OCI-LY7 (cell line): ENCODE data around the gene FALEC. TPM values are rescaled to one million over a fixed set of nuclear protein-coding genes. Genes with fewer than 3 reads are reported as not detected.

ENCODE experiments used
- BruUV-seq: library from RNA; stranded (reverse); fragments of 400-500 nt; replicated peaks from 2 replicates; lab custom pipeline; 2021; lab: Mats Ljungman, UMichigan
- CTCF ChIA-PET: fragments of 300-600 bp; sonication (Branson Sonifier 250); formaldehyde crosslinking; loops from one replicate; lab custom pipeline; 2022; ENCODE audit warnings: antibody characterized with exemption; ENCODE audit not compliant: unreplicated experiment; lab: Charles Lee
- POLR2A ChIA-PET: fragments of 300-600 bp; sonication (Branson Sonifier 250); formaldehyde crosslinking; loops from one replicate; lab custom pipeline; 2022; ENCODE audit warnings: antibody characterized with exemption; lab: Charles Lee
- DNase-seq: peaks from one replicate; pipeline ENCODE4 v3.0.0-alpha.2; 2015; ENCODE audit warnings: low spot score
- H2AFZ ChIP-seq: fragments of 200-600 bp; sonication (generic), shearing (Covaris generic); 2 replicates; pipeline ENCODE4 v1.6.1; 2014; ENCODE audit warnings: mild to moderate bottlenecking, antibody characterized with exemption, low read length, moderate library complexity
- H3K27ac ChIP-seq: fragments of 200-600 bp; sonication (generic); 2 replicates; pipeline ENCODE4 v1.5.1; 2014; ENCODE audit warnings: mixed run types, low read depth, mild to moderate bottlenecking, moderate library complexity, low read length, inconsistent platforms; ENCODE audit not compliant: poor library complexity, severe bottlenecking
- H3K36me3 ChIP-seq: fragments of 200-600 bp; sonication (generic); 2 replicates; pipeline ENCODE4 v1.6.1; 2014; ENCODE audit warnings: mild to moderate bottlenecking, antibody characterized with exemption, low read length, moderate library complexity, mixed read lengths; ENCODE audit not compliant: insufficient read depth
- H3K4me1 ChIP-seq: fragments of 200-600 bp; sonication (generic); 2 replicates; pipeline ENCODE4 v1.5.1; 2014; ENCODE audit warnings: mild to moderate bottlenecking, low read length; ENCODE audit not compliant: insufficient read depth, poor library complexity, severe bottlenecking
- H3K4me2 ChIP-seq: fragments of 200-600 bp; sonication (generic); 2 replicates; pipeline ENCODE4 v1.6.1; 2014; ENCODE audit warnings: mild to moderate bottlenecking, low read length
- H3K4me3 ChIP-seq: fragments of 200-600 bp; sonication (generic); 2 replicates; pipeline ENCODE4 v1.5.1; 2014; ENCODE audit warnings: mild to moderate bottlenecking, low read depth, low read length; ENCODE audit not compliant: poor library complexity, severe bottlenecking
- H3K79me2 ChIP-seq: fragments of 200-600 bp; sonication (generic); 2 replicates; pipeline ENCODE4 v1.6.1; 2016; ENCODE audit warnings: low read depth, mild to moderate bottlenecking, low read length, moderate library complexity, mixed read lengths; ENCODE audit not compliant: insufficient read depth
- H3K9me2 ChIP-seq: fragments of 200-600 bp; sonication (generic); 2 replicates; pipeline ENCODE4 v1.6.1; 2016; ENCODE audit warnings: mild to moderate bottlenecking, low read length, mixed read lengths; ENCODE audit not compliant: insufficient read depth
- H3K9me3 ChIP-seq: fragments of 200-600 bp; sonication (generic); 2 replicates; pipeline ENCODE4 v1.6.1; 2014; ENCODE audit warnings: mild to moderate bottlenecking, mixed run types, low read length, mixed read lengths
- H4K20me1 ChIP-seq: fragments of 200-600 bp; sonication (generic); 2 replicates; pipeline ENCODE4 v1.6.1; 2014; ENCODE audit warnings: mild to moderate bottlenecking, antibody characterized with exemption, low read length, moderate library complexity, mixed read lengths; ENCODE audit not compliant: insufficient read depth
- EZH2phosphoT487 ChIP-seq: fragments of 200-600 bp; sonication (generic); IDR thresholded peaks from 2 replicates; pipeline ENCODE4 v1.6.1; 2018; ENCODE audit warnings: low read depth, borderline replicate concordance, mild to moderate bottlenecking, mixed run types, antibody characterized with exemption, low read length, moderate library complexity, mixed read lengths
- intact Hi-C: fragments of 100-400 bp; cut with micrococcal nuclease; formaldehyde crosslinking; loops from one replicate; pipeline ENCODE4 v1.10.0; 2022; ENCODE audit not compliant: unreplicated experiment
- total RNA-seq, 2 experiments: library from RNA; depleted of rRNA in 1 of 2; stranded (reverse); fragments of >200 nt in 1 of 2; shearing (Covaris generic) in 1 of 2; gene quantifications; 2 replicates each; pipeline ENCODE4 v1.2.3, GENCODE V29; 2014 to 2022
- TF ChIP-seq, protein P1 (sequence below): fragments of 200-600 bp; sonication (generic); conservative IDR thresholded peaks from 2 replicates; pipeline ENCODE4 v1.5.1; 2014; ENCODE audit warnings: mild to moderate bottlenecking, antibody characterized with exemption, low read length, moderate library complexity, mixed read lengths

FALEC gene
- total RNA-seq, 2 experiments from 2014 or later, result 0.47 to 1.9 TPM

DNA sequence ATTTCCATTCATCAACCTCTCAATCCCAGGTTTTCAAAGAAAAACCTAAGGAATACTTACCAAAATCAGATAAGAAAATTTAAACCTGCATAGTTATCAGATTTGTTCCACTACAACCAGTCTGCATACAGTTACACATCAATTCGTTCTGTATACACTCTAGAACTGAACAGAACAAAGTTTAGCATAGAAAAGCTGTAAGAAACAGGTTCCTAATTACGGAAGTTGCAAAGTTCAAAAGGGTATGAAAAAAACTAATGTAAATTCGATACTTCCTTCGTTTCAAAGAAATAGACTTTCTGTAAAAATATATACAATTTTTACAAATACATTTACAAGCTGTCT lies 60.8 kb downstream of the FALEC start:
- no peak for DNase-seq
- Histone ChIP-seq H3K27ac (peak overlapping the region; percentile 85), H3K4me1 (peaks cover 59% of the 10 kb centered on the region), H3K36me3 (peaks cover 80% of the 10 kb centered on the region), H3K4me3 (peak overlapping the region; percentile 99), H2AFZ (no peak overlapping the region), H3K79me2 (peaks cover 86% of the 10 kb centered on the region), H4K20me1 (peaks cover 50% of the 10 kb centered on the region), H3K9me3 (no peaks in the 10 kb centered on the region), H3K4me2 (peak overlapping the region; percentile 99), H3K9me2 (no peaks in the 10 kb centered on the region)
- CTCF ChIA-PET, result interaction anchor here (0.5 to 1.9 kb wide), 3 partner anchors 11 to 15 kb away, joined by 7 to 8 read pairs (median 7); no protein-coding TSS in a partner anchor
- intact Hi-C loops, result no loop called here
- TF ChIP-seq, protein P1, sequence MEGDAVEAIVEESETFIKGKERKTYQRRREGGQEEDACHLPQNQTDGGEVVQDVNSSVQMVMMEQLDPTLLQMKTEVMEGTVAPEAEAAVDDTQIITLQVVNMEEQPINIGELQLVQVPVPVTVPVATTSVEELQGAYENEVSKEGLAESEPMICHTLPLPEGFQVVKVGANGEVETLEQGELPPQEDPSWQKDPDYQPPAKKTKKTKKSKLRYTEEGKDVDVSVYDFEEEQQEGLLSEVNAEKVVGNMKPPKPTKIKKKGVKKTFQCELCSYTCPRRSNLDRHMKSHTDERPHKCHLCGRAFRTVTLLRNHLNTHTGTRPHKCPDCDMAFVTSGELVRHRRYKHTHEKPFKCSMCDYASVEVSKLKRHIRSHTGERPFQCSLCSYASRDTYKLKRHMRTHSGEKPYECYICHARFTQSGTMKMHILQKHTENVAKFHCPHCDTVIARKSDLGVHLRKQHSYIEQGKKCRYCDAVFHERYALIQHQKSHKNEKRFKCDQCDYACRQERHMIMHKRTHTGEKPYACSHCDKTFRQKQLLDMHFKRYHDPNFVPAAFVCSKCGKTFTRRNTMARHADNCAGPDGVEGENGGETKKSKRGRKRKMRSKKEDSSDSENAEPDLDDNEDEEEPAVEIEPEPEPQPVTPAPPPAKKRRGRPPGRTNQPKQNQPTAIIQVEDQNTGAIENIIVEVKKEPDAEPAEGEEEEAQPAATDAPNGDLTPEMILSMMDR, result no peak
- TF ChIP-seq EZH2phosphoT487, result no peak
- POLR2A ChIA-PET, result interaction anchor here (13.8 kb wide), 1 partner anchor 12 kb away, joined by 260 read pairs; no protein-coding TSS in a partner anchor
- no TSS peak for BruUV-seq

- TF ChIP-seq, protein P1, result no peak
- TF ChIP-seq EZH2phosphoT487, result no peak
- peaks cover 60% of the 10 kb centered on the region for H3K4me1 ChIP-seq
- peaks cover 74% of the 10 kb centered on the region for H3K36me3 ChIP-seq
- peak overlapping the region; percentile 99 for H3K4me3 ChIP-seq
- H4K20me1 ChIP-seq, result peaks cover 50% of the 10 kb centered on the region
- no peak for DNase-seq
- H2AFZ ChIP-seq, result no peak overlapping the region
- H3K9me2 ChIP-seq, result no peaks in the 10 kb centered on the region
- H3K4me2 ChIP-seq, result peak overlapping the region; percentile 99
- CTCF ChIA-PET, result interaction anchor here (0.5 to 1.4 kb wide), 2 partner anchors 11 to 14 kb away, joined by 7 to 8 read pairs; no protein-coding TSS in a partner anchor
- H3K27ac ChIP-seq, result peak overlapping the region; percentile 85
- POLR2A ChIA-PET, result interaction anchor here (13.8 kb wide), 1 partner anchor 13 kb away, joined by 260 read pairs; no protein-coding TSS in a partner anchor
- peaks cover 83% of the 10 kb centered on the region for H3K79me2 ChIP-seq
- intact Hi-C loops, result no loop called here
- H3K9me3 ChIP-seq, result no peaks in the 10 kb centered on the region
- BruUV-seq, result TSS peak; percentile 38
Observed at GRCh38 chr1:150576794-150577556, 61.4 kb downstream of the FALEC start.
